GM21737 (cell line): ENCODE results near the gene SCG5.

Experiments used
- ATAC-seq: cut with Tn5 transposase; IDR thresholded peaks from one replicate; pipeline ENCODE4 v1.9.1; 2021; ENCODE audit warnings: mild to moderate bottlenecking, moderate library complexity; ENCODE audit not compliant: unreplicated experiment

SCG5 gene

DNA sequence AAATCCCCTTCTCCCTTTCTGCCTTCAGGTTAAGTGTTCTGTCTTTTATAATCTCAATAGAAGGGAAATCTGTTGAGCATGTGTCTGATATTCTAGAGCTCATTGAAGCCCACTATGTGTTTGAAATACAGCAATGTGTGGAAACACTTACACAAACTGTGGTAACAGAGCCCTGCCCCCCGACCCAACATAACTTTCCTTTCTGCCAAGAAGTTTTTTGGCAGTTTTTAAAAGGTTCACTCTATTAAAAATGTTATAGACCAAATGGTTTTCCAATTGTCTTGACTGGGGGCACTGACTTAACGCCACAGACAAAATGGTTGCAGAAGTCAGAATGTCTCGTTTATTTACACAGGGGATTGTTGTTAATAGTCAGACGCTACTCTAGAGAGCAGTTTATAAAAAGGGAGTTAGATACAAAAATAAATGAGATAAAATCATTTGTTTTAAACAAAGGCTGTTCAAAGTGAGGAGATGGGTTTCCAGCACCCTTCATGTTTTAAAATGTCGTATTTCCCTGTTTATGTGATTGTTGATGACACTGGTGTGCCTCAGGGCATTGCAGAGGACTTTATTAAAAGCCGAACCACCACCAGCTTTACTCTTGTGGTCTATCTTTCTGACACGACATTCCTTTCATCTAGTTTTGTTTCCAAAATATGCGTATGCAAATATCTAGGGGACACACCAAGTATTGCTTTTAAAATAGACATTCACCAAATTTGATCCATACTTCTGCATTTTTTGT is 49.6 kb downstream of the SCG5 start:
- no peak for ATAC-seq

DNA sequence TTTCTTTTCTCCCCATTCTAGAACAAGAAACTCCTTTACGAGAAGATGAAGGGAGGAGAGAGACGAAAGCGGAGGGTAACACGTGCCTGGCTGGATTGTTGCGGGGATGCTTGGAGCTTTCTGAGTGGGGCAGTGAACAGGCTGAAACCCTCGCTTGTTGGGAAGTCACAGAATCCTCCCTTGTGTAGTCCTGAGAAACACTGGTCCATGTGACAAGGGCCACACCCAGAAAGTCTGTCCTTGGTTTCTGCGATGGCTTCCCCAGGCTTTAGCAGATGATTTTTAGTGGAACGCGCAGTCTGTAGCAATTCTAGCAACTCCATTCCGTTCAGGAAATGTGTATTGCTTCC is 50.2 kb downstream of the SCG5 start:
- no peak for ATAC-seq

DNA sequence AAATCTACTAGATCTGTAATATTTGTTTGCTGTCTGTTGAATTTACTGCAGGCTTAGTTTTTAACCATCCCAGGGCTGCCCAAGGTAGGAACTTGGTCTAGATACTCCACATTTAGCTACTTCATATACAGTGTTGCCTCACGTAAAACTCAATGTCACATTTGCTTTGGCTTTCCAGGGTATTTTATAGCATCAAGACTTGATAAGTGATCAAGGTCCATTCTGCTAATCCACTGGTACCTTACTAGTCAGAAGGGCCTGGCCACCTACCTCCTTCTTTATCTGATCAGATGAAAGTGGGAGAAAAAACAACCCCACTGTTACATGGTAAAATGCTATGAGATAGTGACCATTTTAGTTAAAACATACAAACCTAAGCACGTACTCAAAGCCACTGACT is 50.8 kb downstream of the SCG5 start:
- ATAC-seq = no peak

DNA sequence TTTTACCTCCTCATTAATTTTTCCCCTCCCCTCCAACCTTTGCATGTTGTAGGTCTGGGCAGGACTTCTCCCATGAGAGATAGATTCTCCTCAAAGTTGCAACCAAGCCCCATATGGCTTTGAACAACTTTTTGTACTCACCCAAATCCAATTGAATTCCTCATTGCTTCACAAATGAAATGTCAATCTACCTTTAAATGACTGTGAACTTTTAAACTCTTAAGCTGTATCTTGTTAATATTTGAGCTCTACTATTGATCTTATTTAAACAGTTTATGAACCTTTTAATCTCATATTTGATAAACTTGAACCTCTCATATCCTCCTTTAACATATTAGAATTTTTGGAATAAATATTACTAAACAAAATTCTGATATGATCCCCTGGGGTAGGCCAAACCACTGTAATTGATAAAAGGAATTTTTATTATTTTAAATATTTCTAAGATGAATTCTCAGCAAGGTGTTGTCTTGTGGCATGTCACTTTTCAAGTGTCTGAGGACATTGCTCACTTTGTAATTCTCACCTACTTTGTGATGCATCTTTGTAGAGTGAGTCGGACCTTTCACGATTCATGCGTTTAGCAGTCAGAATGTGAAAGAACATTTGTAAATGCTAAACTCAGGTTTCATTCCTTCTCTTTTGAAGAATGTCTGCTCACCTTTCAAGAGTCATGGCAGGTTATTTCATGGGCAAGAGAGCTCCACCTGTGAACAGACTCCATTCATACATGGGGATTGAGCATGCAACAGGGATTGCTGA is 52.9 kb downstream of the SCG5 start:
- ATAC-seq = no peak

DNA sequence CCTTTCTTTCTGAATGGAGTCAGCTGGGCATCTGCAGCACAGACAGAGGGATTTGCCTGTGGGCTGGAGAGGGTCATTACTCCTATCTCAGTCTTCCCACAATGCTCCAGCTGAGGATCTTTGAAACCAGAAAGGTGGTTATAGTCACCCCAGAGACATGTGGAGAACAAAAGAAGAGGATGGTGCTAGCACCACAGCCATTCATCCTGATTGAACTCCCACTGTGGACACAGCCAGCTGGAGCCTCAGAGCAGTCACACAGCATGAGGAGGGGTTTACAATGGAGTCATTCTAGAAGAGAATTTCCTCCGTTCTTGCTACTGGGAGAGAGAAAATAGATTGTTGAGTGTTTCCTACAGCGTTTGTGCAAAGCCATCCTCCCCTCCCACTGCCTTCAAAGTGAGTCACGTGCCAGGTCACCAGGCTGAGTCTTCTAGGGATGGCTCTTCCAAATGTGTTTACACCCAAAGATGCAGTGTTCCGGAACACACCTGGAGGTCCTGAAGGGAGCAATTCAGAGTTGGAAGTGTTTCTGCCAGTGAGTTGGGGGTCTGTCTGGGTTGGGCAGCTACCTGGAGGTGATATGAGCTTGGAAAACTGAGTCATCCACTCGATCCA is 57.4 kb downstream of the SCG5 start:
- no peak for ATAC-seq

DNA sequence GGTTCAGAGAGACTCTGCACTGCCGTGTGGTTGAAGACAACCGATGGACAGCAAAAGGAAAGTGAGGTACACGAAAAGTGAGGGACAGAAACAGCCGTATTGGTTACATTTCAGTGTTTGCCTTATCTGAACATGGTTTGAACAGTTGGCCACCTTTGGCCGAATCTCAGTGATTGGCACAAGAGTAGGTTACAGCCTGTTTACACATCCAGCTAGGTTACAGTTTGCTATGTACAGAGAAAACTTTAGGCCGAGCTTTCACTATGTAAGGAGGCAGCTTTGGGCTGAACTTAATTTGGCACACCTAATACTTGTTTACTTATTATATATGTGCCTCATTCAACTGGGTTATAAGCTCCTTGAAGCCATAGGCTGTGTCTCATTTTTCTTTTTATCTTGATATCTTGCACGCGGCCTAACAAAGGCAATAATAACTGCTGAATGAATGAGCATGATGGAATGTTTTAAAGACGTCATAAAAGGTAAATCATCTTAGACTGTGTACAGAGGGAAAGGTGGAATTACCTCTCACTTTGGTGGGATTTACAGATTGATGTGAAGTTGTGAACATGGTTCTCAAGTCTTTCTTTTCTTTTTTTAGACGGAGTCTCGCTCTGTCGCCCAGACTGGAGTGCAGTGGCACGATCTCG is 59.1 kb downstream of the SCG5 start:
- ATAC-seq = no peak

DNA sequence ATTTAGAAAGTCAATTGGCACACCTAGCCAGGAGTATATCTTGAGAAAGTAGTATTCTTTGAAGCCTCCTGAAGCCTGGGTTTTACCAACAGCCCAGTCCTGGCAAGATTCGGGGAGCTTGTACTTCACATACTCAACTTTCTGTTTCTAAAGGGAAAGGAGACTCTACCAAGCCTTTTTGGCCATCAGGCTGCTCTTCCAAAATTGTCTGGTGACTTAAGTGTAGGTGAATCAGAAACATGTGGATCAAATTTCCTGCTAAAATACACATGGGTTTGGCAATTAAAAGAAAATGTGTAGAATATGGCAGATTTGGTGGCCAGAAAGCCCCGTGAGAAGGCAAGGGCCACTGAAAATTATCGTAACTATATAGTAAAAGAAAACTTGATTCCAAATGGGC is 60.4 kb downstream of the SCG5 start:
- ATAC-seq = no peak

DNA sequence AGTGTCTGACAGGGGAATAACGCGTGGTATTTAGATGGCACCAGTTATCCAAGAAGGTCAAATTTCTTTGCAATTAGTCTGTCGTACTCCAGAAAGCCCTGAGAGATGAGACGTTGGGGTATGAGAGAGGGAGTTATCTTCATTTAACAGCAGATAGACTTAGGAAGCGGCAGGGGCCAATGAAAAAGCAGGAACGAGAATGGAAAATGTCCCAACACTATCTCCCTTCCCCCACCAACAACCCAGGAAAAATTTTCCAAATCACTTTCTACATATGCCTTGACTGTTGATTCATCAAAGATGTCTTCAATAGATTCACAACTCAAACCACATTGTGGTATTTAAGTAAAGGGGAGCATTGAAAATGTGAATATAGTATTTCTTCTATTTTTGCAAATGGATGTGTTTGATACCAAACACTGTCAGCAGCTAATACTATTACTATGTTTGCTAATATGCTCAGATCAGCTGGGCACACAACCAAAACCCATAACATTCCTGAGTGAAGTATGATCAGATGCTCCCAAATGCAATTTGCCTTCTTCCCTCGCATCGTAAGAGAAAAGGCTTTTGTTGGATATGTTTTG is 63.0 kb downstream of the SCG5 start:
- no peak for ATAC-seq

DNA sequence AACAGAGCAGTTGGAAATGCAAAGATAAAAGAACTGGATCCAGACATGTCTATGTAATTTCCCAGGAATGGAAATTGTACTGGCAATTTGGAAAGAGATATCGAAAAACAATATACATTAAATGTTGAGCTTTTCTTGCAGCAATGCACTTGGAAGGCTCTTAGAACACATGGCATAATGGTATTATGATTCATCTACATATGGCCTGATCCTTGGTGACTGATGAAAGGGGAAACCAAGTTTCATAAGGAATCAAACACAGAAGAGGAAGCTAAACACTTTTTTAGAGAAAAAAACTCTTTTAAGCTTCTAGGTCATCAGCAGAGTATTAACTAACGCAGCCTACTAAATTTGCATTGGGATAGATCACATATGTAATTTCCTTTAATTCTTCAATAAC is 63.9 kb downstream of the SCG5 start:
- no peak for ATAC-seq

DNA sequence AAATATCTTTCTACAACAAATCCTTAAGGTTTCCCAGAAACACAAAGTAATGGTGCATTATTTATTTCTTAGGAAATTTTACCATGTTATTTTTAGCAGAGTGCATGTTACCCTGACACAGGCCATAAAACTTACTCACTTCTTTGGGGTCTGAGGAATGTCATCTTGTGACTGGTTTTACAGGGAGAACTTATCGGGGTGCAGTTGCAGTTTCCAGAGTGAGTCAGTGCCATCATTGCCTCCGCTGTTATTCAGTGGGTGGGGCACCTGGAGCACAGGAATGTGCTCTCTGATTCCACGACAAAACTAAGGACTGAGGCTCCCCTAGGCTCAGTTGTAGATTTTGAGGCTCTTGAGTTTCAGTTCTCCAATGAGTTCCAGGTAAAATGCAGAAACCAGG is 65.2 kb downstream of the SCG5 start:
- no peak for ATAC-seq

DNA sequence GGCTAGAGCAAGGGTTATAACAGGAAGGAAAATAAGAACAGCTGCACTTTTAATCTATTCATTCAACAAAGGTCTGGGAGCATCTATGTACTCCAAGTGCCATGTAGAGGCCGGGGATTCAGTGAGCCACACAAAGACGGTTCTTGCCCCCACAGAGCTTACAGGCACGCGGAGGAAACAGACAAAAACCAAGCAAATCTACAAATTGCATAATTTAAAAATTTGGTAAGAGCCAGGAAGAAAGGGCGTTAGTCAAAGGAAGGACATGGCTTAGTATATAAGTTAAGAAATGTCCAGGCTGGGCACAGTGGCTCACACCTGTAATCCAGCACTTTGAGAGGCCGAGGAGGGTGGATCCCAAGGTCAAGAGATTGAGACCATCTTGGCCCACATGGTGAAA is 65.9 kb downstream of the SCG5 start:
- no peak for ATAC-seq

DNA sequence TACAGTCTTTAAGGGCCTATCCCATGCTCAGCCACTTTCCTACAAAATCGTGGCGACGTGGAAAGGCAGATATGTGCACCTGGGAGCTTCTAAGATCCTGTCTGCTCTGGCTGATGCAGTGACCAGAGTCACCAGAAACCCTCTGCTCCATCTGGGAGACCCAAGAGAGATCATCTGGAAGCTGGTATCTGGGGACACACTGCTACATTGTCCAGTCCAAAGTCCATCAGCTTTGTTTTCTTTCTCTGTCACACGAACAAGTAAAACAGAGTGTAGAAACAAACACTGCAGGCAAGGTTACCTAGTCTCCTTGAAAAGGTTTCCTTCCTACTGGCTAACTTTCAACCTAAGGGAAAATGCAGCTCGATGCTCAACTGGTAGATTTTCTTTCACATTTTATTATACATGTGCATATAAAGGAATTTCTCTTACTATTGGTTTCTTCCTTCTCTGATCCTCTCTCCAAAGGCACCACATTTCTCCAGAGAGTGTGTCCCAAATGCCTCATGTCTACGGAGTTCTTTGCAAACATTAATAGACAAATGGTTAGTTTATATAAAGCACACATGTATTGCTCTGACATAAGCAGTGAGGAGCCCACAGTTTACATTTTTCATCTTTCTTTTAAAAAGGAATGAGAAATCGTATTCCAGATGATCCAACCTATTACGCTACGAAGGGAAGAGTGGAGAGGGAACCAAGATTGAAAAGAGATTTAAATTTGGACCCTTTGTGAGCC is 68.0 kb downstream of the SCG5 start:
- ATAC-seq = no peak

DNA sequence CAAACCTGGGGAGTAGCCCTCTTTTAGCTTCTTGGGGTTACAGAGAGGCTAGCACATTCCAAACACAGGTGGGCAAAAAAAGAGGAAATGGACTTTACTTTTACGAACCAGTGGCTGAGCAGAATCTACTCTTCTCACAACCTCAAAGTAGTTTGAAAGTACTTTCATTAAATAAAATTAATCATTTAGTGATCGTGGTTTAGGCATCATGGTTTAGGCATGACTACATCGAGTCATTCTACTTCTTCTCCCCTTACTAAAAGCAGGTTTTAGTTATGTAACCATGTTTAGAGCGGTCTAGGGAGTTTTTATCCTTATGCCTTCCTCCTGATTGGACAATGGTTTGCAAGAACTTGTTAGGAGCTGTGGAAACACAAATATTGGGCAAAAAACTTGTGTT is 73.8 kb downstream of the SCG5 start:
- no peak for ATAC-seq

DNA sequence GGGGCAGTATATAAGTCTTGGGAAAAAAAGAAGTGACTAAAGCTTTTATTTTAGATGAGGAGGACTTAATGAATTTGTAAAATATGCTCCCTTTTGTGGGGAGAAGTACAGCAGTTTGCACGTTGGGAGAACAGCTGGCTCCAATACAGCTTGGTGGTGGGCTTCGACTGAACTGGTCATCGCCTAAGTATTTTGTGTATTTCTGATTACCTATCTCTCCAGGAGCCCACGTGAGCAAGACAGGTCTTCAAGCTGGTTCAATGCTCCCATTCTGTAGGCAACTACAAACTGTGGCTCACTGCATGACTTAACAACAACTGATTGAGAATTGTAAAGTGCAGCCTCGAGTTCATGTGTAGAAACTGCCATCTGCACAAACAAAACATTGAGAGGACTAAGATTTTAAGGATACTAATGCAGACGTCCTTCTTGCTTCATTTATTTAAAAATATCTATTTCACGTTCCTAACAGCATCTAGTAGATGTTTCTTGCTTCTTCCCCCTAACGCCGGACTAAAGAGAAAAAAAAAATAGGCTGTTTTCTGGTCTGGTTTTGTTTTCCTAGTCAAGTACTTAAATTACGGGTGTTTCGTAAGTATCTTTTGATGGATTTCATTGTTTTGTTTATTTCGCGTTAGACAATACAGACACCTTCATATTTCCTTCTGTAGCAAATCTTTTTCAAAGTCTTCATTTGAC is 74.9 kb downstream of the SCG5 start:
- no peak for ATAC-seq

DNA sequence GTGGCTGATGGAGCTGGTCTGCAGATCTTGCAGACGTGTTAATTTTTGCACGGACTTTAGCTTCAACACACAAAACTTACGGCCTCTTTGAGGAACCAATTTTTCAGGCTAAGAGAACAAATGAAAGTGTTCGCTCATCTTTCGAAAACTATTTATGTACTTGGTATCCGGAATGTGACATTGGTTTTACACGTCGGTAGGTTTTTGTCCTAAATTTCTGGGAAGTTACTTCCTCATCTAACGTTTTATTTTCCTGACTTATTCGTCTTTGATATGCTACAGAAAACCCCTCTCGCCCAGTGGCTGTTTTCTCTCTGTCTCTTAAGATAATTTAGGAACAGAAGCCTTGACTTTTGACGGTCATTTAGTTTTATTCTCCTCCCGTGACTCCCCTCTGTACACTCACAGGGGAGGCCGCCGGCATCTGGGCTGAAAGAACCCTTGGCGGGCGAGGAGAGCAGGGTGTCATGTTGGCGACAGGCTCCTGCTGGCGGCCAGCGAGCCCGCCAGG is 75.5 kb downstream of the SCG5 start:
- ATAC-seq = no peak

DNA sequence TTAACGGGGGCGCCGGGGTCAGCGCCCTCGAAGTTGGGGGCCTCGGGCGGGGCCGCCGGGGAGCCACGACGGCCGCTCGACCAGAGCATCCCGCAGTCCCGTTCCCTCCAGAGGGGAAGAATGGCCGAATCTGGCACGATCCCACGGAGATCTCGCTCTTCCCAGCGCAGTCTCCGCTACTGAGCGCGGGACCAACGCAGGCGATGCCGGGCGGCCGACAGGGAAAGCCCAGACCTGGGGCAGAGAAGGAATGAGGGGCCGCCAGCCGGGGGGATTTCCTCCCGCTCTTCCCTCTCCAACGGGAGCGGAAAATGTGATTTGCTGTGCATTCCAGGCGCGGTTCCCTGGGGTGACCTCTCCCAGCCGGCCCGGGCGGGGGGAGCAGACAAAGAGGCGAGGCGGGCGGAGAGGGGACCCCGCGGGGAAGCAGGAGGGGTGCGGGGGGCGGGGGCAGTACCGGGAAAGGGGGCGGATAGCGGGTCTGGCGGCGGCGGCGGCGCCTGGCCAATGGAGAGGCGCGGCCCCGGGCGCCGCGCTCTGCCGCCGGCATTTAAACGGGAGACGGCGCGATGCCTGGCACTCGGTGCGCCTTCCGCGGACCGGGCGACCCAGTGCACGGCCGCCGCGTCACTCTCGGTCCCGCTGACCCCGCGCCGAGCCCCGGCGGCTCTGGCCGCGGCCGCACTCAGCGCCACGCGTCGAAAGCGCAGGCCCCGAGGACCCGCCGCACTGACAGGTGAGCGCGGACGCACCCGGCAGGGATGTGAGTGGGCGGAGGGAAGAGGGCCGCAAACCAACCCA is 76.1 kb downstream of the SCG5 start, which contains the start of gene GREM1:
TSS of gene GREM1 (plus strand) at position 579 of the 801 bp plus-strand sequence. CDS start 12,687 bp downstream, outside the sequence.
- ATAC-seq = no peak

DNA sequence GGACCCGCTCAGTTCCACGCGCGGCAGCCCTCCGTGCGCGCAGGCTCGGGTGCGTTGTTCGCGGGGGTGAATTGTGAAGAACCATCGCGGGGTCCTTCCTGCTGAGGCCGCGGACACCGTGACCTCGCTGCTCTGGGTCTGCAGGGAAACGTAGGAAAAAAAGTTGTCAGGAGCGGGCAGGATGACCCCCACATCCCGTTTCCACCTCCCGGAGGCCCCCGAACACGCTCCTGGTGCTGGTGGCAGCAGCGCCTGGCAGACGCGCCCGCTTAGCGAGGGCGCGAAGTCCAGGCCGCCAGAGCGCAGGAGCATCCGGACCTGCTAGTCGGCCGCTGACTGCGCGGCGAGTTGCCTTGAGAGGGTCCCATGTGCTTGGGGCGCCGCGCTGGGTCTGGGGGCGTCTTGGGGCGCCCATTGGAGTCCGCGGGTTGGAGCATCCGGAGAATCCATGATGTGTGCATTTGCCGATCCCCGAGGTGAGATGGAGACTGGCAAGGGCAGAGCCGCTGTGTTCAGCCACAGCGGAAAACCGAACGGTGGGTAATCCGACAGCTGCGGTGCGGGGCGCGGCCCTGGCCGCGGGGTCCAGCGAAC is 76.8 kb downstream of the SCG5 start:
- no peak for ATAC-seq
